Stimulated activated CD4-positive, alpha-beta T cell treated with anti-CD3 and anti-CD28 coated beads, Interleukin-4, amount 100 ng/mL, for 24 hours (primary cell): ENCODE results near the gene DENND1A.
"Not testable (repeated sequence)": the region's sequence is repeated elsewhere in the genome, so short reads cannot be mapped to it uniquely, and the experiment has no call there.

Experiments
- DNase-seq: peaks from one replicate; pipeline ENCODE4 v3.0.0-alpha.2; 2020

DENND1A gene

GRCh38 chr9:123922431-123922830 lies 7.5 kb downstream of the DENND1A start:
- no peak for DNase-seq

- DNase-seq, result no peak
Observed at GRCh38 chr9:123914517-123915196, 15.3 kb downstream of the DENND1A start.

GRCh38 chr9:123912167-123912897 lies 17.6 kb downstream of the DENND1A start:
- DNase-seq, result no peak

- no peak for DNase-seq
Observed at GRCh38 chr9:123911024-123911423, 18.9 kb downstream of the DENND1A start.

- not testable (repeated sequence) for DNase-seq
Observed at GRCh38 chr9:123909192-123909591, 20.7 kb downstream of the DENND1A start.

- not testable (repeated sequence) for DNase-seq
Observed at GRCh38 chr9:123903550-123903949, 26.4 kb downstream of the DENND1A start.

GRCh38 chr9:123894822-123895221 lies 35.1 kb downstream of the DENND1A start:
- no peak for DNase-seq

- DNase-seq, result no peak
Observed at GRCh38 chr9:123893831-123894460, 36.0 kb downstream of the DENND1A start.

GRCh38 chr9:123893115-123893514 lies 36.8 kb downstream of the DENND1A start:
- no peak for DNase-seq

- no peak for DNase-seq
Observed at GRCh38 chr9:123887837-123888236, 42.1 kb downstream of the DENND1A start.

- not testable (repeated sequence) for DNase-seq
Observed at GRCh38 chr9:123885834-123886233, 44.1 kb downstream of the DENND1A start.

- DNase-seq, result no peak
Observed at GRCh38 chr9:123883634-123884033, 46.3 kb downstream of the DENND1A start.

GRCh38 chr9:123881604-123882003 lies 48.3 kb downstream of the DENND1A start:
- no peak for DNase-seq

- DNase-seq, result no peak
Observed at GRCh38 chr9:123880420-123880819, 49.5 kb downstream of the DENND1A start.

GRCh38 chr9:123876750-123877149 lies 53.2 kb downstream of the DENND1A start:
- no peak for DNase-seq

- DNase-seq, result no peak
Observed at GRCh38 chr9:123872710-123873109, 57.2 kb downstream of the DENND1A start.

- no peak for DNase-seq
Observed at GRCh38 chr9:123871781-123872180, 58.1 kb downstream of the DENND1A start.

GRCh38 chr9:123868002-123868401 lies 61.9 kb downstream of the DENND1A start:
- no peak for DNase-seq

- DNase-seq, result no peak
Observed at GRCh38 chr9:123867034-123867433, 62.9 kb downstream of the DENND1A start.

- no peak for DNase-seq
Observed at GRCh38 chr9:123866497-123866896, 63.4 kb downstream of the DENND1A start.

GRCh38 chr9:123865226-123866000 lies 64.5 kb downstream of the DENND1A start:
- DNase-seq, result no peak

- no peak for DNase-seq
Observed at GRCh38 chr9:123864251-123864650, 65.7 kb downstream of the DENND1A start.

GRCh38 chr9:123863164-123863855 lies 66.6 kb downstream of the DENND1A start:
- DNase-seq, result no peak
